Mesendoderm (in vitro differentiated cells): ENCODE results near the gene NHSL1.

Experiments
- DNase-seq: peaks from one replicate; pipeline ENCODE4 v3.0.0; 2013
- H2AK5ac ChIP-seq: 2 replicates; pipeline ENCODE4 v1.6.1; 2013; ENCODE audit warnings: low read length, inconsistent platforms
- H2BK120ac ChIP-seq: 2 replicates; pipeline ENCODE4 v1.6.1; 2013; ENCODE audit warnings: low read depth, mild to moderate bottlenecking, low read length, moderate library complexity, mixed read lengths
- H2BK15ac ChIP-seq: replicated peaks from 2 replicates; pipeline ENCODE4 v1.6.1; 2013; ENCODE audit warnings: low read depth, mild to moderate bottlenecking, moderate library complexity
- H2BK5ac ChIP-seq: 2 replicates; pipeline ENCODE4 v1.6.1; 2013; ENCODE audit warnings: low read length, inconsistent platforms
- H3K18ac ChIP-seq: 2 replicates; pipeline ENCODE4 v1.6.1; 2013; ENCODE audit warnings: mild to moderate bottlenecking, low read length, mixed read lengths
- H3K23ac ChIP-seq: one replicate; pipeline ENCODE4 v1.6.1; 2013; ENCODE audit warnings: low read length
- H3K27ac ChIP-seq: 2 replicates; pipeline ENCODE4 v1.5.1; 2013; ENCODE audit warnings: low read depth, mild to moderate bottlenecking, inconsistent platforms, low read length, moderate library complexity
- H3K27me3 ChIP-seq: 2 replicates; pipeline ENCODE4 v1.6.1; 2013; ENCODE audit warnings: low read length, control low read depth, mild to moderate bottlenecking, inconsistent platforms; ENCODE audit not compliant: insufficient read depth, poor library complexity
- H3K36me3 ChIP-seq: 2 replicates; pipeline ENCODE4 v1.6.1; 2013; ENCODE audit warnings: low read length, inconsistent platforms; ENCODE audit not compliant: control insufficient read depth, insufficient read depth
- H3K4ac ChIP-seq: one replicate; pipeline ENCODE4 v1.6.1; 2013; ENCODE audit warnings: low read depth, mild to moderate bottlenecking, low read length, moderate library complexity
- H3K4me1 ChIP-seq: 2 replicates; pipeline ENCODE4 v1.6.1; 2013; ENCODE audit warnings: low read depth, low read length, inconsistent platforms; ENCODE audit not compliant: control insufficient read depth
- H3K4me2 ChIP-seq: 2 replicates; pipeline ENCODE4 v1.6.1; 2013; ENCODE audit warnings: low read length
- H3K4me3 ChIP-seq: 2 replicates; pipeline ENCODE4 v1.5.1; 2013; ENCODE audit warnings: mild to moderate bottlenecking, low read length
- H3K56ac ChIP-seq: one replicate; pipeline ENCODE4 v1.6.1; 2013; ENCODE audit warnings: low read length
- H3K79me1 ChIP-seq: 2 replicates; pipeline ENCODE4 v1.6.1; 2013; ENCODE audit warnings: low read length, inconsistent platforms
- H3K79me2 ChIP-seq: 2 replicates; pipeline ENCODE4 v1.6.1; 2013; ENCODE audit warnings: mild to moderate bottlenecking, low read length; ENCODE audit not compliant: control insufficient read depth, insufficient read depth
- H3K9ac ChIP-seq: 2 replicates; pipeline ENCODE4 v1.6.1; 2013; ENCODE audit warnings: low read length, inconsistent platforms
- H4K5ac ChIP-seq: one replicate; pipeline ENCODE4 v1.6.1; 2013; ENCODE audit warnings: low read length
- H4K8ac ChIP-seq: one replicate; pipeline ENCODE4 v1.6.1; 2013; ENCODE audit warnings: low read depth, mild to moderate bottlenecking, control low read depth, low read length, moderate library complexity
- WGBS: extraction: QIAGEN DNeasy Blood & Tissue Kit; methylation state at CpG from one replicate; pipeline ENCODE4 v1.1.7; 2013; ENCODE audit warnings: low lambda C conversion rate, missing lambda C conversion rate; ENCODE audit not compliant: insufficient coverage; ENCODE audit errors: extremely low coverage; 5-methylcytosine and 5-hydroxymethylcytosine counted together

The NHSL1 gene

DNA sequence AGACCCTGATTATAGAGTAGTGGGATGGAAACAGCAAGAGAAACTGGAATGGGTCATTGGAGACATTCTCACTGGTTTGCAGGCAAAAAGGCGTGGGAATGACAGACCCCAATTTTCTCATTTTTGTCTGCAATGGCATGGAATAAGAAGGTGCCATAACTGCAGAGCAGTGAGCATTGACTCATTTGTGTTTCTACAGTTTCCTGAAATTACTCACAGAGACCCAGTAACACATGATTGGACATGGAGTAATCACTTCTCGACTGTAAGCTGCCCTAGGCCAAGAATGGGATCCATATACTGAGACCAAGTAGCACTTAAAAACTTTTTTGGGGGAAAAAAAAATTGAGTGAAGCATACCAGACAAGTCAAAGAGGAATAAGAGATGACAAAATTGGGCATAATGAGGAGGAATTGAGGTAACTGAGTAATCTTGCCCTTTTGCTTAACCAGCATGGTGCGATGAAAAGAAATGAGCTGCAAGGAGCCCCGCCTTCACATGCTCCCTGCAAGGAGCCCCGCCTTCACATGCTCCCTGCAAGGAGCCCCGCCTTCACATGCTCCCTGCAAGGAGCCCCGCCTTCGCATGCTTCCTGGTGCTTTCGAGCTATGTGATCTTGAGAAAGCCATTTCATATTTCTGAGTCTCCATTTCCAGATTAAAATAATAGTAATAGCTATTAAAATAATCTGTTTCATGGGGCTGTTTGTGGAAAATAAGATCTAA is 44.1 kb downstream of the NHSL1 start:
- Histone ChIP-seq H3K79me2 (no peaks in the 10 kb centered on the region), H3K56ac (no peak overlapping the region), H4K8ac (no peak overlapping the region), H3K23ac (no peak overlapping the region), H3K27ac (no peak overlapping the region), H3K4me2 (no peak overlapping the region), H2BK120ac (no peak overlapping the region), H3K4ac (no peak overlapping the region), H2BK15ac (no peak overlapping the region), H2AK5ac (no peak overlapping the region), H3K36me3 (no peaks in the 10 kb centered on the region), H3K4me1 (no peaks in the 10 kb centered on the region), H4K5ac (no peak overlapping the region), H3K18ac (no peak overlapping the region), H3K9ac (no peak overlapping the region), H3K4me3 (no peak overlapping the region), H2BK5ac (no peak overlapping the region), H3K27me3 (no peaks in the 10 kb centered on the region), H3K79me1 (peaks cover 4% of the 10 kb centered on the region)
- DNase-seq = no peak
- no CpG with 5 or more reads among the region's 9 CpGs for WGBS

DNA sequence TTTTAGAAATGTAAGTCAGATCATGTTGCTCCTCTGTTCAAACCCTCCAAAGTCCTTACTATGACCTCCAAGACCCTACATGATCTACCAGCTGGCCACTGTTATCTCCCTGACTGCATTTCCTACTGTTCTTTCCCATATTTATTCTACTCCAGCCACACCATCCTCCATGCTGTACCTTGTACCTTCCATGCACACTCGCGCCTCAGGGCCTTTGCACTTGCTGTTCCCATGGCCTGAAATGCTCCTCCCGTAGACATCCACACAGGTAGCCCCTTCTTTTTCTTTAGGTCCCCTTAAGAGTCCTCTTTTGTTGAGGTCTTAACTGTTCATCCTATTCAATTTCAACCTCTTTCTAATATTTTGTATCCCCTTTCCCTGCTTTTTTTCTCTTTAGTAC is 48.3 kb downstream of the NHSL1 start:
- no peak overlapping the region for H2BK120ac ChIP-seq
- no CpG with 5 or more reads among the region's 3 CpGs for WGBS

DNA sequence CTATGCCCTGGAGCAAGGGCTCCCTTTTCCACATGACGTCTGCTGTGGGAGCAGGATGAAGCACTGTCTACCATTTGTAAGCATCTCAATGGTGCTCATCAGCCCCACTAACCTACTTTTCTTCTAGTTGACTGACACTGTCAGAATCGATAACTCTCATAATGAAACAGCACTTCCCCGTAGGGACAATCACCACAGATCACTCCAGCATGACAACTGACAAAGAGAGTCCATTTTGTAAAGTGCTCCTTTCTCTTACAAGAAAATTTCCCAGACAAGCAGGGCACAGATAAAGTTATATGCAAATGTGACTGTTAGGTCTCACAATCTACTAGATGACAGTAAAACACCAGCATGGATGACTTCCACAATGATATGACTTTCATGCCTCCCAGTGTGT is 48.8 kb downstream of the NHSL1 start:
- H3K4me3 ChIP-seq = no peak overlapping the region
- H3K18ac ChIP-seq = no peak overlapping the region
- DNase-seq = no peak
- H3K27me3 ChIP-seq = peaks cover 2% of the 10 kb centered on the region
- H3K4me2 ChIP-seq = no peak overlapping the region
- H4K5ac ChIP-seq = no peak overlapping the region
- no peaks in the 10 kb centered on the region for H3K4me1 ChIP-seq
- no peak overlapping the region for H3K23ac ChIP-seq
- H3K36me3 ChIP-seq = peaks cover 3% of the 10 kb centered on the region
- no peak overlapping the region for H2BK5ac ChIP-seq
- no peak overlapping the region for H3K4ac ChIP-seq
- H3K9ac ChIP-seq = no peak overlapping the region
- H2BK15ac ChIP-seq = no peak overlapping the region
- H2AK5ac ChIP-seq = no peak overlapping the region
- no peak overlapping the region for H3K56ac ChIP-seq
- no CpG with 5 or more reads among the region's 3 CpGs for WGBS
- H3K79me2 ChIP-seq = no peaks in the 10 kb centered on the region
- no peak overlapping the region for H2BK120ac ChIP-seq
- no peak overlapping the region for H4K8ac ChIP-seq
- H3K79me1 ChIP-seq = peaks cover 4% of the 10 kb centered on the region
- H3K27ac ChIP-seq = no peak overlapping the region

More for the DNA sequence above, 48.3 kb downstream of the NHSL1 start:
- Histone ChIP-seq H3K4ac (no peak overlapping the region), H3K27me3 (peaks cover 2% of the 10 kb centered on the region), H2BK15ac (no peak overlapping the region), H3K79me2 (no peaks in the 10 kb centered on the region), H4K8ac (no peak overlapping the region), H3K23ac (no peak overlapping the region), H2BK5ac (no peak overlapping the region), H3K56ac (no peak overlapping the region), H3K4me3 (no peak overlapping the region), H3K27ac (no peak overlapping the region), H3K9ac (no peak overlapping the region), H4K5ac (no peak overlapping the region), H2AK5ac (no peak overlapping the region), H3K18ac (no peak overlapping the region), H3K4me1 (no peaks in the 10 kb centered on the region), H3K79me1 (peaks cover 4% of the 10 kb centered on the region), H3K36me3 (peaks cover 3% of the 10 kb centered on the region), H3K4me2 (no peak overlapping the region)
- no peak for DNase-seq

DNA sequence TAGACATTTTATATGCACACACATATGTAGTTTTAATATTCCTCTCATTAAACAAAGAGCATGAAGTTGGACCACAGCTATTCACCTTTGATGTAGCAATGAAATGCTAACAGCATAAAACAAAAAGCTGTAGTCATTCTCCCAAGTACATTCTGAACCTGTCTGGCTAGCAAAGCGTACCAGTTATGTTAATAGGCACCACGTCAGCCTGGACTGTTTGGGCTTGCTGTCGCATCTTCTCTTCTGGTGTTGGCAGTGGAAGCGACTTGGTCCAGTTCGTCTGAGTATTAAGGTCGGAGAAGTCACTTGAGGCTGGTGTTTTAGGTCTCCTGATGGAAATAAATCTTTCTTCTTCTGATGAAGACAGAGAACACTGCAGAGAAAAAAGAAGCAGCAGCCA is 52.5 kb downstream of the NHSL1 start:
- Histone ChIP-seq H3K27me3 (peaks cover 2% of the 10 kb centered on the region), H2AK5ac (no peak overlapping the region), H3K9ac (no peak overlapping the region), H3K36me3 (peaks cover 3% of the 10 kb centered on the region), H3K79me1 (peaks cover 4% of the 10 kb centered on the region), H3K27ac (no peak overlapping the region), H3K23ac (no peak overlapping the region), H3K56ac (no peak overlapping the region), H3K4ac (no peak overlapping the region), H2BK5ac (no peak overlapping the region), H3K4me2 (no peak overlapping the region), H3K79me2 (no peaks in the 10 kb centered on the region), H3K18ac (no peak overlapping the region), H2BK15ac (no peak overlapping the region), H3K4me1 (no peaks in the 10 kb centered on the region), H4K5ac (no peak overlapping the region), H2BK120ac (no peak overlapping the region), H3K4me3 (no peak overlapping the region), H4K8ac (no peak overlapping the region)
- WGBS = no CpG with 5 or more reads among the region's 6 CpGs
- DNase-seq = no peak

DNA sequence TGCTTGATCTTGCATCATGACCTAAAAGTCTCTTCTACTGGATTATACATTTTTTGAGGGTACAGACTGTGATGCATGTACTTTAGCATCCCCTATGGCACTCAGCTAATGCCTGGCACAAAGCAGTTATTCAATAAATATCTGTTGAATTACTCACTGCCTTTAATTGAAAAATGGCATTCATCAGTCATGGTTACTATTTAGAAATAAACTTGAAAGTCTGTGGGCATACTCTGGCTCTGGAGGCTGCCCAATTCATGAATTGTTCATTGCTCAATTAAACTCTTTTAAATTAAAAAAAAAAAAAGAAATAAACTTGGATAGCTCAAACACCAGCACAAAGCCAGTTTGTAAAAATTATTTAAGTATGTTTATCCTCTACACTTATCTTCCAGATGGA is 55.3 kb downstream of the NHSL1 start:
- H3K18ac ChIP-seq = no peak overlapping the region
- H2AK5ac ChIP-seq = no peak overlapping the region
- H3K4ac ChIP-seq = no peak overlapping the region
- H3K79me1 ChIP-seq = no peaks in the 10 kb centered on the region
- no peak overlapping the region for H4K8ac ChIP-seq
- peaks cover 3% of the 10 kb centered on the region for H3K36me3 ChIP-seq
- no peak overlapping the region for H4K5ac ChIP-seq
- no peak overlapping the region for H3K9ac ChIP-seq
- H3K27me3 ChIP-seq = peaks cover 2% of the 10 kb centered on the region
- no peak overlapping the region for H2BK5ac ChIP-seq
- H3K4me3 ChIP-seq = no peak overlapping the region
- H3K56ac ChIP-seq = no peak overlapping the region
- H2BK120ac ChIP-seq = no peak overlapping the region
- no peak for DNase-seq
- no peak overlapping the region for H2BK15ac ChIP-seq
- H3K4me2 ChIP-seq = no peak overlapping the region
- no peaks in the 10 kb centered on the region for H3K4me1 ChIP-seq
- H3K79me2 ChIP-seq = no peaks in the 10 kb centered on the region
- H3K23ac ChIP-seq = no peak overlapping the region
- H3K27ac ChIP-seq = no peak overlapping the region

DNA sequence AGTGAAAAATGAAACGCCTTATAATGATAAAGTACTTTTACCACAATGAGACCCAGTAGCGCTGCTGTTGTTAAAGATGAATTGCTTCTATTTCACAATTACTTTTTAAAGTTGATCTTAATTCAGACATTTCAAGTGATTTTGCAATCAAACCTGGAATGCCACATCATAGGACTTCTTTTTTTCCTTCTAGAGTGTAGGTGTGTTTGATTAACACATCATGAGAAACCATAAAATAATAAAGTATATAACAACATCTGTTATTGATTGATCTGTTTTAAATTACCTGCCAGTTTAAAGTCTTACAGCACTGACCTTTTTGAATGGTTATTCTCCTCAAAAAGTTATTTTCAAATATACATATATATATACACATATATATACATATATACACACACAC is 56.6 kb downstream of the NHSL1 start:
- no peak overlapping the region for H2BK120ac ChIP-seq
- H3K36me3 ChIP-seq = peaks cover 3% of the 10 kb centered on the region
- peaks cover 2% of the 10 kb centered on the region for H3K27me3 ChIP-seq
- H3K56ac ChIP-seq = no peak overlapping the region
- no peak overlapping the region for H2BK5ac ChIP-seq
- no CpG with 5 or more reads among the region's 2 CpGs for WGBS
- H4K5ac ChIP-seq = no peak overlapping the region
- no peak for DNase-seq
- H2AK5ac ChIP-seq = no peak overlapping the region
- no peak overlapping the region for H3K4ac ChIP-seq
- H3K18ac ChIP-seq = no peak overlapping the region
- H3K4me1 ChIP-seq = no peaks in the 10 kb centered on the region
- no peaks in the 10 kb centered on the region for H3K79me1 ChIP-seq
- no peaks in the 10 kb centered on the region for H3K79me2 ChIP-seq
- H3K27ac ChIP-seq = no peak overlapping the region
- H2BK15ac ChIP-seq = no peak overlapping the region
- no peak overlapping the region for H3K9ac ChIP-seq
- H3K23ac ChIP-seq = no peak overlapping the region
- no peak overlapping the region for H3K4me2 ChIP-seq
- H3K4me3 ChIP-seq = no peak overlapping the region
- H4K8ac ChIP-seq = no peak overlapping the region
